ENCODE measurements around the gene FBRS.
"Not testable (repeated sequence)": the region's sequence is repeated elsewhere in the genome, so short reads cannot be mapped to it uniquely, and the experiment has no call there.

The FBRS gene

GRCh38 chr16:30657866-30658730 is at the start of gene FBRS:
Gene FBRS (plus strand): TSS chr16:30658431. CDS start chr16:30659519, 1,088 bp downstream.
- DNase-seq (ENCODE audit: low read depth in 2 of 2, low spot score in 1 of 2): peak; percentile 99 to 100

- DNase-seq (ENCODE audit: low read depth in 2 of 2, low spot score in 1 of 2): peak in 1 of 2 donors; percentile 10
These were observed 49.0 kb upstream of the FBRS start for GRCh38 chr16:30609002-30609925.

- peak; percentile 87 to 95 for DNase-seq (ENCODE audit: low read depth in 2 of 2, low spot score in 1 of 2)
These were observed 48.0 kb upstream of the FBRS start, which contains the start of gene ZNF689 for GRCh38 chr16:30609926-30610839. Gene ZNF689 (minus strand): TSS chr16:30610389. CDS start chr16:30610041, 348 bp downstream.

DNA sequence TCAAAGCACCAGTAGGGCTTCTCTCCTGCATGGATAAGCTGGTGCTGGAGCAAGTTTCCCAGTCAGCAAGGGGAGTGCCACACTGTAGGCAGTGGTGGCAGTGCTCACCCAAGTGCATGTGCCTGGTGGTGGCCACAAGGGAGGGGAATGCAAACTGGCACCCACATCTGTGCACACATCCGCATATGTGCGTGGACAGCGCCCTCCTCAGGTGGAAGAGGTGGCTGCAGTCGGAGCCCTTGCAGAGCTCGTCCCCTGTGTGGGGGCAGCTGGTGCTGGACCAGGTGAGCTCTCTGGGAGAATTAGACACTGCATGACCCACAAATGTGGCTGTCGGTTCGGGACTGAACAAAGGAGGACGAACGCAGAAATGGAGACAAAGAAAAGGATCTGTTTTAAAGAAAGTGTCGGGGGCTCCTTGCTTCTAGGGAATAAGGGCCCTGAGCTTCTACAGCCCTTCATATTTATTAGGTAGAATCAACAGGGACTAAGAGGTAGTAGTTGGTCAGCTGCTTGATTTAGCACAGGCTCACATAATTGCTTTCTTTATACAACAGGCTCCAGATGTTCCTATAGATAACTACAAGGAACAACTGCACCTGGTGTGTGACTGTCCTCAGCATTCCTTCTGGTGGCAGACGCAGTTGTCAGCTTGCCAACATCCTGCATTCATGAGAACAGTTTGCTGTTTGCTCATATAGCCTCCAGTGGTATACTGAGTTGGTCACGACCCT is 42.7 kb upstream of the FBRS start:
- DNase-seq (ENCODE audit: low read depth in 2 of 2, low spot score in 1 of 2): peak; percentile 17 to 18

DNA sequence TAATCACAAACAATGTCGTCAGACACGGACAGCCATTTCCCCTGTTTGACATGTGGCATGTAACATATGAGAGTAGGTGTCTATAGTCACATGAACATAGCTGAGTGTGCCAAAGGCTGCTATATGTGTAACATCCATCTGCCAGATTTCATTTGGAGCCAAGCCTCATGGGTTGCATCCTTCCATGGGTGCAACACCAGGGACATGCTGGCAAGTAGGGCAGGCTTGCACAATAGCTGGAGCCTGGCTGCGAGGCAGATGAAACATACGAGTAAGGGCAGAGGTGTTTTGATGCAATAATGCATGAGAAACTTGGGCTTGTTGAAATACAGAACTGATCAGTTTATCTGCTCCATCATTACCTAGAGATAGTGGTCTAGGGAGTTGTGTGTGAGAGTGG is 39.0 kb upstream of the FBRS start:
- DNase-seq (ENCODE audit: low read depth in 2 of 2, low spot score in 1 of 2): no peak

DNA sequence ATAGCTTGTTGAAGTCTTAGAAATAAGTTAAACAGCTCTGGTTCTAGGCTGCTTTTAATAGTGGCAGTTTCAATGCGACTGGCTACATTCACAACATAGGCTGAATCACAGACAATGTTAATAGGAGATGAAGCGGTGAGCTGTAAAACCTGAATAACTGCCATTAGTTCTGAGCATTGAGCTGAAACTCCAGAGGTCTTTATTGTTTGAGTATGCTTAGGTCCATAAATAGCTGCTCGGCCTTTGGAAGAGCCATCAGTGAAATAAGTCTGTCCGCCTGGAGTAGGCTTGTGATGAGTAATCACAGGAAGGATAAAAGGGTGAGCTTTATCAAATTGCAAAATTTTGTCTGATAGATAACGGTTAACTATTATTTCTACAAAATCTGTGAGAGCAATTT is 38.6 kb upstream of the FBRS start:
- no peak for DNase-seq (ENCODE audit: low read depth in 2 of 2, low spot score in 1 of 2)

DNA sequence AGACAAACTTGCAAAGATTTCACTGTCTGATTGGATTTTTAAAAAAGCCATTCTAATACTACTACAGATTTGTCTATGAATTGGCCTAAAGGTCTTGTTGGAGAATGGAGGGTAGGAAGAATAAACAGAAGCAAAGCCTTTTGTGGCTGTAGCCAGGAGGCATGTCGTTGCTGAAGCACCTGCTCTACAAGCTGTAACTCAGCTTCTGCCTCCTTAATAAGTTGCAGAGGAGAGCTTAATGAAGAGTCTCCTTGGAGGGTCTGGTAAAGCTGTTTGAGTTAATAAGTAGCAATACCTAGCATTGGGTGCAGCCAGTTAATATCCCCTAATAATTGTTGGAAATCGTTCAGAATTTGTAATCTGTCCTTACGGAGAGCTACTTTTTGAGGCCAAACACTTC is 38.1 kb upstream of the FBRS start:
- DNase-seq (ENCODE audit: low read depth in 2 of 2, low spot score in 1 of 2): no peak

DNA sequence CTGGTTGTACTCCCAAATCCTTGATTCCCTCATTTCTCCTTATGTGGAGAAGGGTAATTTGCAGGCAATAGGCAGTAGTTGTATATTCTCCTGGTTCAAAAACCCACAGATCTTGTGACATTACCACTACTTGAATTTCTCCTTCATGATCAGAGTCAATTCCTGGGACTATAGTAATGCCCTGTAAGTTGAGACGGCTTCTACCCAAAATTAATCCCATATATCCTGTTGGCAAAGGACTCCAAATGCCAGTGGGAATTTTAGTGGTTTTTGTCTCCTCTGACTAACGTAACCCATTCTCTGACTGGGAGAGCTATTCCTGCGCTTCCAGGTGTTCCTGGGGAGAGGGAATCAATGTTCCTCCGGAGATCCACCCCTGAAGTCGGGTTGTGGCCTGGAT is 36.5 kb upstream of the FBRS start:
- DNase-seq (ENCODE audit: low read depth in 2 of 2, low spot score in 1 of 2): no peak

- DNase-seq (ENCODE audit: low read depth in 2 of 2, low spot score in 1 of 2): no peak
These were observed 35.7 kb upstream of the FBRS start for GRCh38 chr16:30622455-30623032.

DNA sequence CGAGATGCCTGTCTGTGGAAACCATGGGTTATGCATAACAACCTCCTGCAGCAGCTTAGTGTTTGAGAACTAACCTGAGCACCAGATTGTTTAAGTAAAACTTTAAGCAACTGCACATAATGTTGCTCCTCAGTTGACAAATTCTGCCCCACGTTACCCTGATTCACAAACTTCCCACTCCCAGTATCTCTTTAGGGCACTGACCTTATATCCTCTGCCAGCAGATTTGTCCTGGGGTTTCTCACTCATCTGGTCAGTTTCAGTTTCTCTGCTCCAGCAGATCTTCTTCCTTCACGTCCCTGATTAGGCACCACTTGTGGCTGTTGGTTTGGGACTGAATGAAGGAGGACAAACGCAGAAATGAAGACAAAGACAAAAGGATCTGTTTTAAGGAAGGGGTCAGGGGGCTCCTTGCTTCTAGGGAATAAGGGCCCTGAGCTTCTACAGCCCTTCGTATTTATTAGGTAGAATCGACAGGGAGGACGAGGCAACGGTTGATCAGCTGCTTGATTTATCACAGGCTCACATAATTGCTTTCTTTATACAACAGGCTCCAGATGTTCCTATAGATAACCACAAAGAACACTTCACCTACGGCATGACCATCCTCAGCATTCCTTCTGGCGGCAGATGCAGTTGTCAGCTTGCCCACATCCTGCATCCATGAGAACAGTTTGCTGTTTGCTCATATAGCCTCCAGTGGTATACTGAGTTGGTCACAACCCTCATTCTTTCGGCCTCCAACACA is 34.5 kb upstream of the FBRS start:
- DNase-seq (ENCODE audit: low read depth in 2 of 2, low spot score in 1 of 2): no peak

GRCh38 chr16:30626236-30626635 is 32.0 kb upstream of the FBRS start:
- no peak for DNase-seq (ENCODE audit: low read depth in 2 of 2, low spot score in 1 of 2)

- DNase-seq (ENCODE audit: low read depth in 2 of 2, low spot score in 1 of 2): peak; percentile 68 to 97
These were observed 29.3 kb upstream of the FBRS start for GRCh38 chr16:30628628-30629540.

DNA sequence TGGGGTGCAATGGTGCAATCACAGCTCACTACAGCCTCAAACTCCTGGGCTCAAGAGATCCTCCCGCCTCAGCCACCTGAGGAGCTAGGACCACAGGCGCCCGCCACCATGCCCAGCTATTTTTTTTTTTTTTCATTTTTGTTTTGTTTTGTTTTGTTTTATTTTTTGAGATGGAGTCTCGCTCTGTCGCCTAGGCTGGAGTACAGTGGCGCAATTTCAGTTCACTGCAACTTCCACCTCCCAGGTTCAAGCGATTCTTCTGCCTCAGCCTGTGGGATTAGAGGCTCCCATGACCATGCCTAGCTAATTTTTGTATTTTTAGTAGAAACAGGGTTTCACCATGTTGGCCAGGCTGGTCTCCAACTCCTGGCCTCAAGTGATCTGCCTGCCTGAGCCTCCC is 25.8 kb upstream of the FBRS start:
- not testable (repeated sequence) for DNase-seq (ENCODE audit: low read depth in 2 of 2, low spot score in 1 of 2)

GRCh38 chr16:30633526-30633925 is 24.7 kb upstream of the FBRS start:
- DNase-seq (ENCODE audit: low read depth in 2 of 2, low spot score in 1 of 2): no peak

DNA sequence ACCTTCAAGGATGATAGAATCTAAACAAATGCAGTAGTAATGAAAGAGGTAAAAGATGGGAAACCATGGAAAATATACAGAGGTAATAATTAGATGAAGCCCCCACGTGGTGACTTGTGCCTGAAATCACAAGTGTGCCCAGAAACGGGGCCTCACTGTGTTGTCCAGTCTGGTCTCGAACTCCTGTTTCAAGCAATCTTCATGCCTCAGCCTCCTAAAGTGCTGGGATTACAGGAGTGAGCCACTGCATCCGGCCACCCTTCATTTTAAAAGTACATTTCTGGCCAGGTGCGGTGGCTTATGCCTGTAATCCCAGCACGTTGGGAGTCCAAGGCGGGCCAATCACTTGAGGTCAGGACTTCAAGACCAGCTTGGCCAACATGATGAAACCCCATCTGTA is 21.6 kb upstream of the FBRS start:
- DNase-seq (ENCODE audit: low read depth in 2 of 2, low spot score in 1 of 2): no peak

DNA sequence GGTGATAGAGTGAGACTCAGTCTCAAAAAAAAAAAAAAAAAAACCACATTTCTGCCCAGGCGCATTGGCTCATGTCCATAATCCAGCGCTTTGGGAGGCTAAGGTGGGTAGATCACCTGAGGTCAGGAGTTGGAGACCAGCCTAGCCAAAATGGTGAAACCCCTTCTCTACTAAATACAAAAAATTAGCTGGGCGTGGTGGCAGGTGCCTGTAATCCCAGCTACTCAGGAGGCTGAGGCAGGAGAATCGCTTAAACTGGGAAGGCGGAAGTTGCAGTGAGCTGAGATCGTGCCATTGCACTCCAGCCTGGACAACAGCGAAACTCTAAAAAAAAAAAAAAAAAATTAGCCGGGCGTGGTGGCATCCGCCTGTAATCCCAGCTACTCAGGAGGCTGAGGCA is 21.1 kb upstream of the FBRS start:
- DNase-seq (ENCODE audit: low read depth in 2 of 2, low spot score in 1 of 2): not testable (repeated sequence)

DNA sequence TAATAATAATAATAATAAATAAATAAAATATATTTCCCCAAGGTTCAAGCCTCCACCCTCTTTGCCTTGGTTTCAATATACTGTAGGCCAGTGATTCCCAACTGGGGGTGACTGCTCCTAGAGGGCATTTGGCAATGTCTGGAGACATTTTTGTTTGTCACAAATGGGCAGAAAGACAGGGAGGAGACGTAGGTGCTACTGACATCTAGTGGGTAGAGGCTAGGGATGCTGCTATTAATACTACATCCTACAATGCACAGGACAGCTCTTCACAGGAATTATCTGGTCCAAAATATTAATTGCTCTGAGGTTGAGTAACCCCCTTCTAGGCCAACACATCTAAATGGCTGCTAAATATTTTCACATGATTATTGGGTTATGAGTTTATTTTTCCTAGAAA is 20.3 kb upstream of the FBRS start:
- DNase-seq (ENCODE audit: low read depth in 2 of 2, low spot score in 1 of 2): no peak

GRCh38 chr16:30641378-30641982 is 16.8 kb upstream of the FBRS start:
- DNase-seq (ENCODE audit: low read depth in 2 of 2, low spot score in 1 of 2): no peak
